Testis (tissue), 2 donors: Measurements from ENCODE around the gene CUBN.

Experiments used
- CTCF ChIP-seq, 3 experiments: fragments of 450-650 bp in 2 of 3; fragments of 200-600 bp in 1 of 3; sonication (generic) in 1 of 3; IDR thresholded peaks; one replicate each; pipeline ENCODE4 v1.5.1; 2016 to 2019; ENCODE audit warnings: antibody characterized with exemption in 3 of 3, mild to moderate bottlenecking in 2 of 3, moderate library complexity in 1 of 3
- POLR2A ChIP-seq: fragments of 450-650 bp; IDR thresholded peaks from one replicate; pipeline ENCODE4 v1.6.1; 2017; ENCODE audit warnings: antibody characterized with exemption, mild to moderate bottlenecking, moderate library complexity

GRCh38 chr10:16804123-16804522 is 325.5 kb downstream of the CUBN start:
- TF ChIP-seq CTCF (IDR thresholded peaks at IDR 0.05), result no peak
- no peak for TF ChIP-seq POLR2A
